ENCODE measurements around the gene C3orf33.
"Not testable (repeated sequence)": the region's sequence is repeated elsewhere in the genome, so short reads cannot be mapped to it uniquely, and the experiment has no call there.

The C3orf33 gene, protein sequence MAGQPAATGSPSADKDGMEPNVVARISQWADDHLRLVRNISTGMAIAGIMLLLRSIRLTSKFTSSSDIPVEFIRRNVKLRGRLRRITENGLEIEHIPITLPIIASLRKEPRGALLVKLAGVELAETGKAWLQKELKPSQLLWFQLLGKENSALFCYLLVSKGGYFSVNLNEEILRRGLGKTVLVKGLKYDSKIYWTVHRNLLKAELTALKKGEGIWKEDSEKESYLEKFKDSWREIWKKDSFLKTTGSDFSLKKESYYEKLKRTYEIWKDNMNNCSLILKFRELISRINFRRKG

GRCh38 chr3:155805802-155806618, at the start of gene C3orf33:
Gene C3orf33, minus strand, starts transcription at chr3:155806278. Its CDS starts 26 bp downstream, at chr3:155806252.
- in situ Hi-C loops (cut with HindIII; ENCODE audit: low pct_ligation_motif_present, low sequenced_read_pairs), result no loop called here
- Histone ChIP-seq H3K27me3 (replicated peaks) (no peaks in the 10 kb centered on the region), H3K36me3 (replicated peaks) (no peaks in the 10 kb centered on the region), H3K27ac (peak within 1 kb of the TSS; percentile 34), H3K4me3 (ENCODE audit: low read depth, low read length) (peak within 1 kb of the TSS; percentile 77)
- peak; percentile 17 for DNase-seq
- TF ChIP-seq CTCF (IDR thresholded peaks at IDR 0.05; ENCODE audit: low read depth, low read length, missing control alignments), result peak; percentile 58

DNA sequence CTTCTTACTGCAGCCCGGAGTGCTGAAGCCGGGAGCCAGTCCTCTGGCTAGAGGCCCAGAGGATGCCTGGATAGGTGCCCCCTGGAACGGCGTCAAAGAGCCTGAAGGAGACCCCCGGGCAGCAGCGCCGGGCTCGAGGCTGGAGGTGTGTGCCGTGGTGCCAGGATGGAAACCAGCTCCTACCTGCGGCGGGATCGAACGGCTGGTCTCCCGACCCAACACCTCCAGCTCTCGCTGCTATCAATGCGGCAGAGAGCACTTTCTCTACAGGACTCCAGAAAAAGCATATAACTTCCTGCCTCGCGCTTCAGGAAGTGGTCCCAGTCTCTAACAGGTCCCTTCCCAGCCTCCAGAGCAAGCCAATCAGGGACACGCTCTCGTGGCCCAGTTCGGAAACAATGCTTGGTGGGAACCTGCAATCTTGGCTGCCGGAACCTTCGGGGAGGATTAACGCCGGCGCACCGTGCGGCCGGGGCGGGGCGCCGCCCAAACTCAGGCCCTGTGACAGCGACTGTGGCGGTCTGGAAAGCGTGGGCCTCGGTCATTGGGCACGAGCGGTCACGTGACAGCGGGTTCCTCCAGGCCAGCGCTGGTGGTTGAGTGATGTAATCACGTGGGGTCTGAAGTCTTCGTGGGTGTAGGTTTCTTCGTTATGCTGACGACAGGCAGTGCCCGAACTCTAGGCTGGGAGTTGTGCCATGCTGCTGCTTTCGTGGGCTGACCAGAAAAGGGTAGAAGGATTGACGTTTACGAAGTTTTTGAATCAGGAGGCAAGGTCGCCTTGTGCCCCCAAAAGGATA, 48.3 kb upstream of the C3orf33 start, which contains the start of gene SLC33A1:
Gene SLC33A1 (minus strand): TSS at position 287 of the 800 bp plus-strand sequence. CDS start 430 bp downstream, outside the sequence.
- peak within 1 kb of the TSS; percentile 93 for H3K4me3 ChIP-seq (ENCODE audit: low read depth, low read length)
- peak; percentile 100 for DNase-seq
- H3K27ac ChIP-seq, result peak within 1 kb of the TSS; percentile 92
- TF ChIP-seq CTCF (IDR thresholded peaks at IDR 0.05; ENCODE audit: low read depth, low read length, missing control alignments), result no peak
- in situ Hi-C loops (cut with HindIII; ENCODE audit: low pct_ligation_motif_present, low sequenced_read_pairs), result no loop called here
- H3K36me3 ChIP-seq (replicated peaks), result no peaks in the 10 kb centered on the region
- no peaks in the 10 kb centered on the region for H3K27me3 ChIP-seq (replicated peaks)

DNA sequence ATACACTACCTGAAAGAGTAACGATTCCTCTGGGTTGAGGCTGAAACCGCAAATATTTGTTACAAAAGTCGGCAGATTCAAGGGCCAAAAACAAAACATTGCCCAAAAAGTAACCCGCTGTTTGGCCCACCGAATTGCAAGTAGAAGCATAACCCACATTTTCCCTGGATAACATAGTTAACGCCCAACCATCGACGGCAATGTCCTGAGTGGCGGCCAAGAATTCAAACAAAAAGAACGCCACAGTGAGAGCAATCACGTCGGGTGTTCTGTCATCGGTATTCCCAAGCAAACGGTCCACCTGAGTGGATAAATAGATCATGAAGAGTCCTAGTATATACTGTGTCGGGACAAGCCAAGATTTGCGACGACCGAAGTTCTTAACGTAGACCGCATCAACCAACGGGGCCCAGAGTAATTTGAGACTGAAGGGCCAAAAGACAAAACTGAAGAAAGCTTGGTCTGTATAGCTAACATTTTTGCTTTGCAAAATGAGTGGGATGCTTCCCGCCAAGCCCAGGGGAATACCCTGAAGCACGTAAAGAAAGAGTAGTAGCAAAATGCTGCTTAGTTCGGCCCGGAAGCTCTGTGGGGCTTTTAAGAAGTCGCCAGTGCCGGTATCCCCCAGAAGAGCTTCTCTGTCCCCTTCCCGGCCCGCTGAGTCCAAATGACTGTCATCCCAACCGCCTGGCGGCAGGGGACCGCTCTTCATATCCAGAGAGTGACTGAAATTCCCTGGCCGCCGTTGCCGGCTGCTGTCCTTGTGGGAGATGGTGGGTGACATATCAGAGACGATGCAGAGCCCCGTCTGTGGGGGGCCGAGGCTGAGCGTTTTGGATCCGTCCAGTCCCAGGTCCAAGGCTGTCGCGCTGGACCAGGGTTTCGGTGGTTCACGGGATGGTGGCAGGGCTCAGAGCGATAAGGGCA, 47.4 kb upstream of the C3orf33 start:
- H3K4me3 ChIP-seq (ENCODE audit: low read depth, low read length), result peak overlapping the region; percentile 93
- in situ Hi-C loops (cut with HindIII; ENCODE audit: low pct_ligation_motif_present, low sequenced_read_pairs), result no loop called here
- no peak for DNase-seq

GRCh38 chr3:155852341-155852740, 46.3 kb upstream of the C3orf33 start:
- DNase-seq, result no peak
- in situ Hi-C loops (cut with HindIII; ENCODE audit: low pct_ligation_motif_present, low sequenced_read_pairs), result no loop called here
- Histone ChIP-seq H3K36me3 (replicated peaks) (no peaks in the 10 kb centered on the region), H3K27me3 (replicated peaks) (no peaks in the 10 kb centered on the region), H3K27ac (peak overlapping the region; percentile 63), H3K4me3 (ENCODE audit: low read depth, low read length) (peak overlapping the region; percentile 93)
- no peak for TF ChIP-seq CTCF (IDR thresholded peaks at IDR 0.05; ENCODE audit: low read depth, low read length, missing control alignments)

More for the DNA sequence above, 47.4 kb upstream of the C3orf33 start:
- H3K27me3 ChIP-seq (replicated peaks), result no peaks in the 10 kb centered on the region
- no peaks in the 10 kb centered on the region for H3K36me3 ChIP-seq (replicated peaks)
- peak overlapping the region; percentile 63 for H3K27ac ChIP-seq
- no peak for TF ChIP-seq CTCF (IDR thresholded peaks at IDR 0.05; ENCODE audit: low read depth, low read length, missing control alignments)

DNA sequence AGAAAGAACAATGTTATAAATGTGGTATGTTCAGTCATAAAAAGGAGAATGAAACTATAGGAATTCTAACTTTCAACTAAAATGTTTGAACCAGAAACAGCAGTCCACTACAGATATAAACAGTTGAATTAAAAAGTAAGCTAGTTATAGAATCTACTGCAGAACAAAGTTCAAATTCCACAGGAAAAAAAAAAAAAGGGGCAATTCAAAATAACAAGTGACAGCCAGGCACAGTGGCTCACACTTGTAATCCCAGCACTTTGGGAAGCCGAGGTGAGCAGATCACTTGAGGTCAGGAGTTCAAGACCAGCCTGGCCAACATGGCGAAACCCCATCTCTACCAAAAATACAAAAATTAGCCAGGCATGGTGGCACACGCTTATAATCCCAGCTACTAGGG, 43.3 kb upstream of the C3orf33 start:
- in situ Hi-C loops (cut with HindIII; ENCODE audit: low pct_ligation_motif_present, low sequenced_read_pairs); H3K27me3 ChIP-seq (replicated peaks): not testable (repeated sequence)

More for the DNA sequence above, 43.3 kb upstream of the C3orf33 start:
- not testable (repeated sequence) for DNase-seq; H3K27ac ChIP-seq; H3K4me3 ChIP-seq (ENCODE audit: low read depth, low read length); H3K36me3 ChIP-seq (replicated peaks)
